GM19043 (cell line): ENCODE results near the gene KRTAP10-9.
"Not testable (repeated sequence)": the region's sequence is repeated elsewhere in the genome, so short reads cannot be mapped to it uniquely, and the experiment has no call there.

ENCODE experiments used
- ATAC-seq: cut with Tn5 transposase; IDR thresholded peaks from one replicate; pipeline ENCODE4 v1.9.1; 2021; ENCODE audit warnings: low read depth; ENCODE audit not compliant: unreplicated experiment

KRTAP10-9 gene

GRCh38 chr21:44613386-44614155 lies 13.3 kb upstream of the KRTAP10-9 start:
- ATAC-seq = no peak

GRCh38 chr21:44614161-44614631 lies 12.7 kb upstream of the KRTAP10-9 start:
- no peak for ATAC-seq

- ATAC-seq = no peak
Observed at GRCh38 chr21:44614961-44615391, 11.9 kb upstream of the KRTAP10-9 start.

GRCh38 chr21:44615466-44615865 lies 11.4 kb upstream of the KRTAP10-9 start:
- no peak for ATAC-seq

GRCh38 chr21:44615911-44616590 lies 10.8 kb upstream of the KRTAP10-9 start:
- no peak for ATAC-seq

- ATAC-seq = no peak
Observed at GRCh38 chr21:44616591-44616926, 10.3 kb upstream of the KRTAP10-9 start.

- ATAC-seq = no peak
Observed at GRCh38 chr21:44617071-44617501, 9.8 kb upstream of the KRTAP10-9 start.

- ATAC-seq = no peak
Observed at GRCh38 chr21:44618504-44618903, 8.4 kb upstream of the KRTAP10-9 start.

GRCh38 chr21:44618909-44619308 lies 8.0 kb upstream of the KRTAP10-9 start:
- ATAC-seq = no peak

GRCh38 chr21:44619886-44620285 lies 7.0 kb upstream of the KRTAP10-9 start:
- ATAC-seq = no peak

- ATAC-seq = no peak
Observed at GRCh38 chr21:44623575-44623974, 3.3 kb upstream of the KRTAP10-9 start.

GRCh38 chr21:44625756-44626155 lies 1.1 kb upstream of the KRTAP10-9 start:
- ATAC-seq = no peak

- no peak for ATAC-seq
Observed at GRCh38 chr21:44626262-44626661, 631 bp upstream of the KRTAP10-9 start.

GRCh38 chr21:44627181-44627822 lies 409 bp downstream of the KRTAP10-9 start:
- not testable (repeated sequence) for ATAC-seq

GRCh38 chr21:44627831-44628233 lies 939 bp downstream of the KRTAP10-9 start:
- not testable (repeated sequence) for ATAC-seq

- ATAC-seq = no peak
Observed at GRCh38 chr21:44628707-44629391, 2.0 kb downstream of the KRTAP10-9 start.

GRCh38 chr21:44630440-44630839 lies 3.5 kb downstream of the KRTAP10-9 start:
- ATAC-seq = no peak

- ATAC-seq = no peak
Observed at GRCh38 chr21:44632067-44632466, 5.2 kb downstream of the KRTAP10-9 start.

- ATAC-seq = no peak
Observed at GRCh38 chr21:44636209-44637017, 9.5 kb downstream of the KRTAP10-9 start.
